TTC549 (cell line): ENCODE data around the gene PTPRD.
A peak's percentile ranks its signal among the peaks of the same experiment; 100 is the strongest.

ENCODE experiments used
- FAIRE-seq: peaks from 2 replicates; lab custom pipeline; 2012; peaks lifted over from hg19 to GRCh38; lab: Jason Lieb, UNC

Gene PTPRD

DNA sequence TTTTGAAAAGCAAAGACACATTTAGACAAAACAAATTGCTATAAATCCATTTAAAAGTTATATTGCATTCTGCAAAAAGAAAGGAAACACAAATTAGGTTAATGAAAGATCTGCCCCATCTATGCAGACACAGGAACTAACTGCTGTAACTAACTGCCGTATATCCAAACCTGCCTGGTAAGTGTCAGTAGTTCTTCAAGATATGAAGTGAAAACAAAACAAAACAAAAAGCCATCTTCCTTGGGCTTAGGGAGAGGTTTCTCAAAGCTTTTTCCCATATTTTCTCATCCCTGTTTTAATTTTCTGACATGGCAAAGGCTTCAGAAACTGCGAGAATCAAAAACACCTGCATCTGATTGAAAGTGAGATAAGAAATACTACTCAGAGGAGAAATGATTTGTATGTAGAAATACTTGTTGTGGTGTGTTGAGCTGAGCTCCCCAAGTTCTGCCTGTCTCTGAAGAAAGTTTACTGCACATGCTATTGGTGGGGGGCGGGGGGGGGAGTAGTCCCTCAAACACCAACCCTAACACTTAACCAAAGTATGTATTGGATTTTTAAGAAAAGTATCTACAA, 750.5 kb downstream of the PTPRD start:
- FAIRE-seq: no peak

DNA sequence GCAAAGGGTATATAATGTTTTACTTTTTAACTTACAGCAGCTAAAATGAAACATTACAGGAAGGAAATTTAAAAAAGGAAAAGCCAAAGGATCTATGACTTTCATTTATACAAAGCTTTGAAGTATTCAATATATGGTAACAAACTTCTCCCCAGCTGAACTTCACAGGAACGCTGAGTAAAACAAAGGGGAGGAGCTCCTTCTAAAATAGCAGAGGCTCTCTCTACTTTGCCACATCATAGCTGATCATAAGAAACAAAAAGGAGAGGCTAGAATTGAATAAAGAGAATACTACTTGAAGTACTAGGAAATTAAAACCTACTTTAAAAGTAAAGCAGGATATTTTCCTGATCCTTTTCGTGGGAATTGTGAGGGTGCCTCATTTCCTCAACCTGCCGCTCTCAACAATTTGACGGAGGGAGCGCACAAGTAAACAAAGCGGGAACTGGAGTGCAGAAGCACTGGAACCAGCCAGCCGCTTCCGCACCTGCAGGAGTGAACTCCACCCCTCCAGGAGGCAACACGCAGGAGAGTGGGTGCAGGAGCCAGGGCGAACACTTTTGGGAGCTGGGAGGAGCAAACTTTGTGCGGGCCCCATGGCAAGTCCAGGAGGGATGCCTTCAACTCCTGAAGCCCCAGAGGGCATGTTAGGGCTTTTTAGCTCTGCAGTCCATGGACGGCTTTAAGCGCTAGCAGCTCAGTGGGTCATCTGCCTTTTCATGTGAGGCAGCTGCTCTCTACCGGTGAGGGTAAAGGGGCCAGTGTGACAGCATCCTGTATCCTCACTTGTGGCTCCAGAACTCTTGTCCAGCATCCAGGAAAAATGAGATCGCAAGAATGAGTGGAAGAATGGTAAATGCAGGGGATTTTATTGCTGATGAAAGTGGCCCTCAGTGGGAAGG, 757.4 kb downstream of the PTPRD start:
- FAIRE-seq: no peak

DNA sequence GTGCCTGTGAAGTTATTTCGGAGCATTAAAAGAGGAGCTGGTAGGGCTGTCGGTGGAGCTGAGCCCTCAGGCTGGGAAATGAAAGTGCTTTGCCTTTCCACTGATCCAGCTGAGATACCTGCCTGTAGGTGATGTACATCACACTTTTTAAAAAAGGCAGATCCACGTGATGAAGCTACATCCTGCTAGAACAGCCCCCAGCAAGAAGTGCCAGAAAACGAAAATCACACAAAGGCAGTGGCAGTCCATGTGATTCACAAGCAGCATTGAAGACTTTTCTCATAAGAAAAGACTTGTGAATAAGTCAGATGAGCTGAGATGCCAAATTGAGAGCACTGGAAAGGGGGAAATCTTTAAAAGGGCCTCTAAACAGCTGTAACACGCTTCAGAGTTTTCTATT, 765.1 kb downstream of the PTPRD start:
- no peak for FAIRE-seq

DNA sequence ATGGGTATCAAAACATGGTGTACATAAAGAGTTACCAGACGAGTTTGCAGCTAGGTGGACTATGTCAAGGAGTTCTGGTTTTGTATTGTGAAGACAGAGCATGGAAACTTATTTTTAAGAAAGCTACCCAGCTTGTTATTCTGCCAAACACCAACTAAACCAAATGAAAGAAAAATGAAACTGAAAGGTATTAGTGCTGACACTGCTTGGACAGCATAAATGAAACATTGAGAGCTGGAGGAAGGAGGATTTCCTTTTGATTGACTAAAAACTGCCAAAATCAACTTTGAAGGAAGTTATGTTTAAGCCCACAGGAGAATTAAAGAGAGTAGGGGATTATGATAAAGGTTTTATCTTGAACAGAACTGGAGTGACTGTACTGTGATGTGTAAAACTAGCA, 766.2 kb downstream of the PTPRD start:
- no peak for FAIRE-seq

DNA sequence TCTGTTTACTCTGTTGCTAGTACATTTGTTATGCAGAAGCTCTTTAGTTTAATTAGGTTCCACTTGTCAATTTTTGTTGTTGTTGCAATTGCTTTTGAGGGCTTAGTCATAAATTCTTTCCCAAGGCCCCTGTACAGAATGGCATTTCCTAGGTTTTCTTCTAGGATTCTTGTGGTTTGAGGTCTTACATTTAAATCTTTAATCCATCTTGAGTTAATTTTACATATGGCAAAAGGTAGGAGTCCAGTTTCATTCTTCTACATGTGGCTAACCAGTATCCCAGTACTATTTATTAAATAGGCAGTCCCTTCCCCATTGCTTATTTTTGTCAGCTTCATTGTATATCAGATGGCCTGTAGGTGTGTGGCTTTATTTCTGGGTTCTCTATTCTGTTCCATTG, 792.4 kb downstream of the PTPRD start:
- FAIRE-seq: no peak

DNA sequence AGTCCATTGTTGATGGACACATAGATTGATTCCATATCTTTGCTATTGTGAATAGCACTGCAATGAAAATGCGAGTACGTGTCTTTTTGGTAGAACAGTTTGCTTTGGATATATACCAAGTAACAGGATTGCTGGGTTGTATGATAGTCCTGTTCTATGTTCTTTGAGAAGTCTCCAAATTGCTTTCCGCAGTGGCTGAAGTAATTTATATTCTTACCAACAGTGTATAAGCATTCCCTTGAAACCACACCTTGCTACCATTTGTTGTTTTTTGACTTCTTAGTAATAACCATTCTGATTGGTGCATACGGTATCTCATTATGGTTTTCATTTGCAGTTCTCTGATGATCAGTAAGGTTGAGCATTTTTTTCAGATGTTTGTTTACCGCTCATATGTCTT, 792.9 kb downstream of the PTPRD start:
- no peak for FAIRE-seq

DNA sequence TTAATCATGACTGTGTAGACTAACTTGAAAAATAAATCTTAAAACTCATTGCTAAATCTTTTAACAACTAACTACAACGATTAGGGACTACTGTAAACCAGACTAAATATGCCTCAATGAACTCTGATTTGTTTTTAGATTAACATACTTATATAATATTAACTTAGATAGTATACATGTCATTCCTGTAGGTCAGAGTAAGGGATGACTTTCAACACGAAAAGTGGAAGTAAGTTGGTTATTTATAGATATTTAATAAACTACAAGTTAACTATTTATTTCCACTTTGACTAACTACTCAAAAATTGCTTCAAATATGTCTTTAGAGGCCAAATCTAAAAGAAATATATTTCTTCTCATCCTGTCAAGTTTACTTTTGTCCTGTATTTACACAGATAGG, 795.6 kb downstream of the PTPRD start:
- no peak for FAIRE-seq

DNA sequence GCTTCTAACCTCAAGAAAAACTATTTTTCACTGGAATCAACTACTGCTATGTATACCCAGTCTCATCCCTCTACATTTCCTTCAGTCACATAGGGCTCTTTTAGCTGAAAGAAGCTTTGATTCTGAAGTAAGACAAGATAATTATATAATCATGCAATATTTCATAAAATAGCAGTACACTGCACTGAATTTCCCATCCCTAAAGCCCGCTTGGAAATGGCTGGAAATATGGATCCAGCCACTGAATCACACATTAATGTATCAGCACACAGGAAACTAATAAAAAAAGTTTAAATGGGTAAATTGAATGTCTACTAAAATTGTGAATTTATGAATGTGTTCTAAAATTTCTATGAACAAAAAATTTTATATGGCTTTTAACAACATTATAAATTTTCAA, 808.7 kb downstream of the PTPRD start:
- FAIRE-seq: no peak

DNA sequence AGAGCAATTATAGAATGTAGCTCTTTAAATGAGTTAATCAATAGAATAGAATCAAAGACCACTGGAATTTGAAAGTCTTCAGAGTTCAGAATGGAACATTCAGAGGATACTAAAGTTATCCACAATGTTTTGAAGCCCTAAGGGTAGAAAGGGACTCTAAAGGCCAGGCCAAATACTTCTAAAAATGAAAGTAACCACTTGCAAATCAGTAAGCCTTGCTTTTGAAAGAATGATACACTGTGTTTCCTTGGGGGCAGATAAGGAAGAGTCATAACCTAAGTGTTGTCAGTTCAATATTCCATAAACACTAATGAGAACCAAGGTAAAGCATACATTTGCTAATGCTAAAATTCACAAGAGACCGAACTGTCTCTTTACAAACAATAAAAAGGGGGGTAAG, 813.5 kb downstream of the PTPRD start:
- FAIRE-seq: no peak

DNA sequence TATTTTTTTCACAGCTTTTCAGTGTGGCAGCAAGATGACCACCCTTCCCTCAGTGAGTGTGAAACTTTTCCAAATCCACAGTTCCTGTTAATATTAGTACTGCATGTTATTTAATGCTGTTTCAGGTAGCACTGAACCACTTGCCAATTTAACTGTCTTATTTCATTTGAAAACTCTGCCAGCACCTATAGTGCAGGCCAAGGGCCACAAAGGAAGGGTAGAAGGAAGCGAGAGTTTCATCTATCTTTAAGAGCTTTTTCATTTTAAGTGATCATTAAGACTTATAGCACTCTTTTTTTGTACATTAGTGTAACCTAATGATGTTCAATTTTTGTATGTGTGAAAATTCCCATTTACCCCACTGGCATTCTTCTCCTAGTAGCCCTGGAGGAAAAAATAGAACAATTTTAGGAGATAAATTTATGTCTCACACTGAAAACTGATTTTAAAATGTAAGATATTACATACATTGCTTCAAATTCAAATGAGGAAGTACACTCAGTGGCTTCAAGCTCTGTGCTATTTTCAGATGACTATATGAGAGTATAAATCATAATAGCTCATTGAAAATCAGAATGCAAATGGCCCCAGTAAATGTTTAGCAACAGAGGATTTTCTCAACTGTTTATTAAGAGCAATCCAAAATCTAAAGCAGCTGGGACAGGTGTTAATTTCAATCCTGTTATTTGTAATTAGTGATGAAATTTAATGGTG, 820.5 kb downstream of the PTPRD start:
- FAIRE-seq: no peak

DNA sequence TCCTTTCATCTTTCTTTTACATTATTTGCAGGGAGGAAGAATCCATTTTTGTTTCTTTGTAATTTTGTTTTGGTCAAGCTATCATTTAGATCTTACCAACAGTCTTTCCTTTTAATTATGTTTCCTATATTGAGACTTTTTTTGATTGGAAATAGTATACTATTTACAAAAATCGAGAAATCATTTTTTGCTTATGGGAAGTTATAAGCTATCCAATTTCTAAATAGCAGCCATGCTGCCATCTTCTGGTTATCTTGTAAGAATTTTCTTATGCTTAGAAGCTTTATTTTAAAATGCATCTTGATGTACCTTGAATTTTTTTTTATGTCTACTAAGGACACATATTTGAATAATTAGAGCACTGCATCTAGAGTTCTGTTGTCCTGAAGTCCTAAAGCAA, 821.2 kb downstream of the PTPRD start:
- peak; percentile 51 for FAIRE-seq

DNA sequence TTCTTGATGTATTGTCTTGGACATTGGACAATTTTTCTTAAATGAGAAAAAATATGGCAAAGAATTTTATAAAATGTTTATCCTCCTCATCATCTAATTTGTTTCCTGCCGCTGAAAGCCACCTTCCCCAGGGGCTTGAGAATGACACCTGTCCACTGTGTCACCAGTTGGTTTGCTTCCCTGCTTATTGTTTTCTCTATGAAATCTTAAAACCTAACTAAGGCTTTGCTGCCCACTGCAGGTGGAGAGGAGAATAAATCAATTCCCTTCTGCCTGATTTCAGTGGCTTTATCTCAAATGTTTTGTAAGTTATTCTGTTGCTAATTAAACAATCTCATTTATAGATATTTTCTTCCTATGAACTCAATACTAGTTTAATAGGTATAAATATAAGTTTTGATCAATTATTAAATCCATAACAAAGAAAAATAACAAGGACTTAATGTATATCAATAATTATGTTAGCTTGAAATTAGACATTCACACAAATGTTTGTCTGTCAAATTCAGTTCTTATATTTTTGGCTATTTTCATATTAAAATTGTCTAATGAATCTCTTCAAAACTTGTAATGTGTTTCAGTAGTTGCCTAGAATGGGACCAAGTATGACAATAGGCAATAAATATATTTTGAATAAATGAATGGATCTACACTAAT, 822.5 kb downstream of the PTPRD start:
- FAIRE-seq: no peak

DNA sequence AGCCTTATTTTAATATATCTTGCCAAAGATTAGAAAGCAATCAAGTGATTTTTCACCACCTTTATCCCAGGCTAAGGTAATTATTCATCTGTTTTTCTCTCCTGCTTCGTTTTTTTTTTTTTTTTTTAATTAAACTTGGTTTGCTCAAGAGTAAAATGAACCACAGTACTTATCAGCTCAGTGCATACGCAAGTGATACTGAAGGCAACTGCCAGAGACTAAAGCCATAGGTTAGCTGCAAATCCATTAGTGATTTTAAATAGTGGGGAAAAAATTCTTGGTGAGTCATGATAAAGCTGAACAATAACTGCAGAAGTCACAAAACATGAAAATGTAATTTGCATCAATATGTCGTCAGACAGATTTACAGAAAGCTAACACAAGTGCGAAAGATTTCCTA, 829.1 kb downstream of the PTPRD start:
- FAIRE-seq: no peak

DNA sequence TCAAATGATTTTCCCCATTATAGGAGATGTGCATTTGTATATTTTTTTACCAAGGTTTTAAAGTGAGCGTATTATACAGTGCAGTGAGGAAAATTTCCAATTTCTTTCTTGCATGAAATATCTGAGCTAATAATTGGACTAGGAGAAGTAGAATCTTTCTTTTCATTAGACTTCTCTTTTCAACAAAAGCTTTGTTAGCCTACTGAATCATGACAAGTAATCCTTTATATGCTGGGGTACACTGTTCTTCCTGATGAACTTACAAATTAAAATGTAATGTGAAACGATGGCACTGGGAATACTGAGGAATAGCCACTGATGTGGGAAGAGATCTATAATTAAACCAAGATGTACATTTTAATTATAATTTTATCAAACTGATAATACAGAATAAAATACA, 829.6 kb downstream of the PTPRD start:
- FAIRE-seq: no peak

DNA sequence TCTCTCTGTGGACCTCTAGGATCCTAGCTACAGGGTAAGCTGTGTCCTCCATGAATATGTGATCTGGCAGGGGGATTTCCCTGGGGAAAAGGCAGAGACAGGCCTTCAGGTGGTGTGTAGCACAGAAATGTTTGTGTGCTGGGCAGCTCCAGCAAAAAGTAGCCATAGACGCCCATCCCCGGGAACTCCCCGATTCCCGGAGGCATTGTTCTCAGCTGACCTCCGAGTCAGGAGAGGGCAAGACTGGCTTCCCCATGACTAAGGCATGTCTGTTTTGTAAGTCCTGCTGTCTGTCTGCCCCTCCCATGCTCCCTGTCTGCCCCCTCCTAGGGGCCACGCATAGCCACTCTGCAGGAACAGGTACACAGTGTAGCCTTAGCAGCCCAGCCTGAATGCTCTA, 834.5 kb downstream of the PTPRD start:
- no peak for FAIRE-seq

DNA sequence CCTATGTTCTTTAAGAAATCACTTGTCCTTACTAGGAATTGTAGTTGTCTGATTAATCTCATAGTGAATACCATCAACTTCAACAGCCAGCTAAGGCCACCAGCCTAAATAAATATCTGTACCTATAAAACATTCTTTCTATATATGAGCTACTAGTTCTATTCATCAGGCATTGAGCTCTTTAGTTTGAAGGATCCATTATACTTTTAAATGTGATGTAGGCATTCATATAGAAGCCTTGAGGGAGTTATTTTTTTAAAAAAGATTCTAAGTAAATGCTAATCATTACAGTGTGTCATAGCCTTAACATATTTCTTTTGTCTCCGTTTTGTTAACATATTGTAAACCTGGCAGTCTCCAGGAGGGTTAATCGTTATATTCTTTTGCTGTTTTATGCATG, 838.3 kb downstream of the PTPRD start:
- no peak for FAIRE-seq

DNA sequence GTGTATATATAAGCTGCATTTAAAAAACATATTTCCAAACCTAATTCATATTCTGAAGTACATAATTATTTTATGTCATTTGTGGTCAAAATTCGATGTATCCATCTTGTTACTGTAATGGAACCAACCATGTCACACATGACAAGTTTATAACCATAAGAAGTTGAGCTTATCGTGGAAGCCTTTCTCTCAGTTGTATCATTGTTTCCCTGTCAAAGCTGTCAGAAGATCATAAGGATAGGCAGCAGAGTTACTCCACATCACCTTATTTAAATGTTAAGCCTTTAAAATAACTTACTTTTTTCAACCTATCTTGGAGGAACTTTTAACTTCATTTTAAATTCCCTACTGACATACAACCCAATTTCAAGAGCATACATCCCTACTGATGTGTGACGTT, 841.5 kb downstream of the PTPRD start:
- FAIRE-seq: no peak

DNA sequence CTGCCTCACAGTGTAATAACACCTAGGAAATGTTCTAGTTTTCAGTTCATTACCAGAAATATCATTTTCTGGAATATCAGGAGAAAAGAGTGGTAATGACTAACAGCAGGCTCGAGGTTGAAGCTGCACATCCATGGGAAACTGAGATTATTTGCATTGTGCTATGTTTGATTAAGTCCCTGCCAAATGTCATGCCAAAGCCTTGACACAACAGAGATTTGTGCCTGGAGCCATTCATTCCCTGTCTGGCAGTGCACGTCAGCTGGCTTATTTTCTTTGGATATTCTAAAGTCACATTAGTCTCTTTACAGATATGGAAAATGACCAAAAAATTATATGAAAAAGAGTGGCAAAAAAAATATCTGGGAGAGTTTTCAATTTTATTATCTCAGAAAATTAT, 848.0 kb downstream of the PTPRD start:
- no peak for FAIRE-seq

DNA sequence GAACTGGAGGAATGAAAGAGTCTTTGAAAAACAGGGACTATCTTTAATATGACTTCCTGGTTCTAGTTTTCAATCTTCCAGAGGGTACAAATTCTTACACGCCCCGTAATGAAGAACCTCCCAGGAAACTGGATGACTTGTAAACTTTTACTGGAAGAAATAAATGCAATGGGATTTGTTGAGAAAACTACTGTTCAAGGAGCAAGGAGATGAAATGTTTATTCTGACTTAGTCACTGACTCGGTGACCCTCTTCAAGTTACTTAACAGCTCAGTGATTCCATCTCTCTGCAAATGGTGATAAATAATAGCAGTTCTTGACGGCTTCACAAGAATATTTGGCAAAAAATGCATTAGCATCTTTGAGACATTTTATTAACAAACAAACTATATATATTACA, 858.6 kb downstream of the PTPRD start:
- FAIRE-seq: no peak

DNA sequence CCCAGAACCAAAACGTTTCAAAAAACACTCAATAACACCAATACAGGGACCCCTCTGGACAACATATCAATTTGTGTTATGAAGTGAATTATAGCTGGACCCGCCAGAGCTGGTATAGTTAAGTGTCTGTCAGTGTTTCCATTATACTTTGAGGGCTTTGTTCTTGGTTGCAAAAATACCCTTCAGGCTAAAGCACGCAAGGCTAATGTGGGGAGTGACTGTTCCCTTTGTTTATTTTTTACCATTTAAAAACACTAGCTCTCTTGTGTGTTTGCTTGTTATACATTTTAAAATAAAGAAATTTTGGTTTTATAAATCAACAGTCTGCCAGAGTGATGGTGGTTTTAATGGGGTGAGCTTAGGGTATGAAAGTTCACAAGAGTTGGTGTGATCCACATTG, 859.5 kb downstream of the PTPRD start:
- no peak for FAIRE-seq

DNA sequence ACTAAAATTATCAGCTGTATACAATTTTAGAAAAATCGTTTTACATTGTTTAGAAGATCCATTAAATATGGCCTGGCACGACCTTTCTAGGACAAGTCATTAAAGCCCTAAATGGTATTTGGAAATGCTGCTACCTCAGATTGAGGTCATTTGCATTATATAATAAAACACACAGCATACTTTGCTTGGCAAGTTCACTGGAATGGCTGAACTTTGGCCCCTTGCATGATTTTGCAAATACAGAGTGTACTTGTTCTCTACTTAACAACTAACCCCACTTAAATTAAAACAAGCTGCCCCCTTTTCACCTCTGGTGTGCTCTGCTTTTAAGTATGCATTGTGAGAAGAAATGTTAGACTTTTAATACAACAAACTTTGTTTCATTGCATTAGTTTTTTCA, 860.1 kb downstream of the PTPRD start:
- no peak for FAIRE-seq

DNA sequence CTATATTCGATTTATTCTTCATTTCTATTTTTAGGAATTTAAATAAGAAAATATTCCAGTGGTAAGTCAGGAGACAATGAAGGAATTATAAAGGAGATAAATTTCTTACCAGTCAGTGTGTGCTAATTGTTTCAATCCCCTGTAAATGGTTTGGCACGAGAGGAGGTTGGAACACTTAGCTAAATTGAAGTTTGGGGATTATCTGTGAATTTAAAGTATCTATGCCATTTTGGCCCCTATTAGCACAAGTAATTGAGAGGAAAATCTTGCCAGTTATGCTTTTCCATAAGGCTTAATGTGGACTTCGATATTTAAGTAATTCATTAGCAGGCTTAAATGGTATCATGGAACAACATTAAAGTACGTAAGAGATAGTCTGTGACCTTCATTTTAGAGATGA, 860.8 kb downstream of the PTPRD start:
- no peak for FAIRE-seq

DNA sequence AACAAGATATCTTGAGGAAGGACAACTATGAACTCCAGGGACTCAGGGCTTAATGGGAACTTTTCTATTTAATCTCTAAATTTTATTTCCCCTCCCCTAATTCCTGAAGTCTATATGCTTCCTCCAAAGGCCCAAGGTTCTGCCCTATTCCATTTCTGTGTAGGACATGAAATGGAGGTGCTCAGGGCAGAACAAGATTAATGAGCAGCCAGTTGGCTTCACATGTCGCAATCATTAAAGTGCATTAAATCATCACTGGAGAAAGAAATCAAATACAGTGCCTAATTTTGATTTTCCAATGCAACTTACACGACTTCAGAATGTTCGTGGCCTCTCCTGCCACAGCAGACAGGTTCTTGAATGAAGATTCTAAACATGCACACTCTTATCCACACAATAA, 862.1 kb downstream of the PTPRD start:
- no peak for FAIRE-seq
